ENCODE results near the gene ABCB9. TPM values are rescaled to one million over a fixed set of nuclear protein-coding genes. Genes with fewer than 3 reads are reported as not detected.
A peak's percentile ranks its signal among the peaks of the same experiment; 100 is the strongest.

ABCB9 gene
- total and polyA plus RNA-seq, 2 donors (not counting 1 experiment from before 2014, with no cell fraction given): 2.1 to 3.7 TPM

DNA sequence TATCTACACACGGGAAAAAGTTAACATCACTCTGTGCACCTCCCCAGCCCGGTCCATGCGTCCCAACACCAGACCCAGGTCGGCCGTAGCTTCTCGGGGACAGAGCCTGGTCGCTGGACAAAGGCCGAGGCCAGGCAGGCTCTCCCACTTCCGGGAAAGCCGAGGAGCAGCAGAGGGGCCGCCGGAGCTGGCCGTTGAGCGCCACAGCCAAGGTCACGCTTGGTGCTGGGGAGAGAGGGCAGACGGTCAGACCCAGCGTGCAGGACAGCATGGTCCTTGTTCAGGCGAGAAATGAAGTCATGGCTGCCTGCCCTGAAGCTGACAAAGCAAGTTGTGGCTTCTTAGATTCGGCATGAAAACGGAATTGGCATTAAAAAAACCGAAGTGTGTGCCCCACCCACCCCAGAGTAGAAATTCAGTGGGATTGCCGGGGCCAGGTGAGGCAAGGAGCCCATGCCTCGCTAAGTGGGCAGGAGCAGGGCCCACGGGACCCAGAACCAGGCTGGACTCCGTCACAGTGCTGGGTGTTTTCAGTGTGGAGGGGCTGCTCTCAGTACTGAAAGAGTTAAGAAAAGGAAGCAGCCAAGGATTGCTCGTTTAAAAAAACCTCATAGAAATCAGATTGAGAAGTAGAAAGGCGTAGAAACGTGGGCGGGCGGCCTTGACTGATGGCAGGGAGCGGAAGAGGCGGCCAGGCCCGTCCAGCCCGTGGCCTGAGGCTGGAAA lies 18.5 kb upstream of the ABCB9 start:
- no peaks in the 10 kb centered on the region for H3K9me3 ChIP-seq (ENCODE audit: control extremely low read depth in 1 of 3, control insufficient read depth in 2 of 3, insufficient read depth in 1 of 3, low read length in 2 of 3)
- H2AFZ ChIP-seq (ENCODE audit: insufficient read depth, low read depth, low read length, poor library complexity, severe bottlenecking): no peak overlapping the region
- peaks cover 0 to 16% of the 10 kb centered on the region in 2 experiments for H3K36me3 ChIP-seq (replicated peaks in 1 of 2; ENCODE audit: control extremely low read depth in 1 of 2, control insufficient read depth in 1 of 2, extremely low read depth in 1 of 2, insufficient read depth in 2 of 2, low read length in 1 of 2)
- H3K27ac ChIP-seq (ENCODE audit: low read length in 2 of 2): no peak overlapping the region
- Mint-ChIP-seq H3K27ac (peak overlapping the region; percentile 70), H3K9me3 (ENCODE audit: insufficient read depth) (no peaks in the 10 kb centered on the region), H3K27me3 (no peaks in the 10 kb centered on the region), H3K4me3 (no peak overlapping the region), H3K4me1 (peaks cover 36% of the 10 kb centered on the region)
- intact Hi-C loops (cut with micrococcal nuclease): no loop called here
- no peaks in the 10 kb centered on the region for H3K27me3 ChIP-seq (replicated peaks in 1 of 4; ENCODE audit: control extremely low read depth in 1 of 4, control insufficient read depth in 3 of 4, insufficient read depth in 4 of 4, low read length in 3 of 4)
- H3K4me3 ChIP-seq (ENCODE audit: control extremely low read depth in 1 of 5, extremely low read depth in 1 of 5, insufficient read depth in 1 of 5, low read depth in 2 of 5, low read length in 4 of 5): no peak overlapping the region
- H4K20me1 ChIP-seq (ENCODE audit: control insufficient read depth, insufficient read depth, low read length, poor library complexity, severe bottlenecking): peaks cover 27% of the 10 kb centered on the region
- ChIA-PET CTCF (interaction anchor here (0.9 to 1.3 kb wide), 2 partner anchors 10 to 253 kb away, joined by 3 to 5 read pairs; partner anchors contain the start of gene OGFOD2), POLR2A (no interaction called here)
- ATAC-seq (ENCODE audit: low read depth) (no peak), DNase-seq (no peak)
- peaks cover 20% of the 10 kb centered on the region for H3K79me2 ChIP-seq (ENCODE audit: control insufficient read depth, insufficient read depth, low read length)
- H3K4me1 ChIP-seq (ENCODE audit: control insufficient read depth in 2 of 2, insufficient read depth in 2 of 2, low read length in 2 of 2): peaks cover 16 to 31% of the 10 kb centered on the region in 2 donors
- no peak overlapping the region for H3K9ac ChIP-seq (ENCODE audit: low read length)
- H3K4me2 ChIP-seq (replicated peaks; ENCODE audit: low read depth, low read length, poor library complexity, severe bottlenecking): no peak overlapping the region
- 57% methylated on average over 34 of the region's 34 CpGs for WGBS (ENCODE audit: insufficient coverage)
- no peak for TF ChIP-seq EZH2 (IDR thresholded peaks at IDR 0.05; ENCODE audit: borderline replicate concordance, insufficient read depth, low read depth, low read length, poor library complexity, severe bottlenecking)
- TF ChIP-seq, protein P1, sequence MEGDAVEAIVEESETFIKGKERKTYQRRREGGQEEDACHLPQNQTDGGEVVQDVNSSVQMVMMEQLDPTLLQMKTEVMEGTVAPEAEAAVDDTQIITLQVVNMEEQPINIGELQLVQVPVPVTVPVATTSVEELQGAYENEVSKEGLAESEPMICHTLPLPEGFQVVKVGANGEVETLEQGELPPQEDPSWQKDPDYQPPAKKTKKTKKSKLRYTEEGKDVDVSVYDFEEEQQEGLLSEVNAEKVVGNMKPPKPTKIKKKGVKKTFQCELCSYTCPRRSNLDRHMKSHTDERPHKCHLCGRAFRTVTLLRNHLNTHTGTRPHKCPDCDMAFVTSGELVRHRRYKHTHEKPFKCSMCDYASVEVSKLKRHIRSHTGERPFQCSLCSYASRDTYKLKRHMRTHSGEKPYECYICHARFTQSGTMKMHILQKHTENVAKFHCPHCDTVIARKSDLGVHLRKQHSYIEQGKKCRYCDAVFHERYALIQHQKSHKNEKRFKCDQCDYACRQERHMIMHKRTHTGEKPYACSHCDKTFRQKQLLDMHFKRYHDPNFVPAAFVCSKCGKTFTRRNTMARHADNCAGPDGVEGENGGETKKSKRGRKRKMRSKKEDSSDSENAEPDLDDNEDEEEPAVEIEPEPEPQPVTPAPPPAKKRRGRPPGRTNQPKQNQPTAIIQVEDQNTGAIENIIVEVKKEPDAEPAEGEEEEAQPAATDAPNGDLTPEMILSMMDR (IDR thresholded peaks at IDR 0.05): no peak

- Histone ChIP-seq H3K4me3 (ENCODE audit: control extremely low read depth in 1 of 5, extremely low read depth in 1 of 5, insufficient read depth in 1 of 5, low read depth in 2 of 5, low read length in 4 of 5) (no peak overlapping the region), H3K9me3 (ENCODE audit: control extremely low read depth in 1 of 3, control insufficient read depth in 2 of 3, insufficient read depth in 1 of 3, low read length in 2 of 3) (no peaks in the 10 kb centered on the region), H3K27ac (ENCODE audit: low read length in 2 of 2) (no peak overlapping the region), H3K9ac (ENCODE audit: low read length) (no peak overlapping the region), H3K36me3 (replicated peaks in 1 of 2; ENCODE audit: control extremely low read depth in 1 of 2, control insufficient read depth in 1 of 2, extremely low read depth in 1 of 2, insufficient read depth in 2 of 2, low read length in 1 of 2) (peaks cover 0 to 17% of the 10 kb centered on the region in 2 experiments), H3K27me3 (replicated peaks in 1 of 4; ENCODE audit: control extremely low read depth in 1 of 4, control insufficient read depth in 3 of 4, insufficient read depth in 4 of 4, low read length in 3 of 4) (no peaks in the 10 kb centered on the region), H3K79me2 (ENCODE audit: control insufficient read depth, insufficient read depth, low read length) (peaks cover 28% of the 10 kb centered on the region), H2AFZ (ENCODE audit: insufficient read depth, low read depth, low read length, poor library complexity, severe bottlenecking) (no peak overlapping the region), H3K4me1 (ENCODE audit: control insufficient read depth in 2 of 2, insufficient read depth in 2 of 2, low read length in 2 of 2) (peaks cover 24 to 39% of the 10 kb centered on the region in 2 donors), H3K4me2 (replicated peaks; ENCODE audit: low read depth, low read length, poor library complexity, severe bottlenecking) (no peak overlapping the region), H4K20me1 (ENCODE audit: control insufficient read depth, insufficient read depth, low read length, poor library complexity, severe bottlenecking) (peaks cover 27% of the 10 kb centered on the region)
- peak overlapping the region; percentile 70 for H3K27ac Mint-ChIP-seq
- ATAC-seq (ENCODE audit: low read depth) (no peak), DNase-seq (no peak)
- peak overlapping the region; percentile 41 for H3K4me3 Mint-ChIP-seq
- POLR2A ChIA-PET: no interaction called here
- intact Hi-C loops (cut with micrococcal nuclease): no loop called here
- TF ChIP-seq, protein P1 (IDR thresholded peaks at IDR 0.05): no peak
- TF ChIP-seq EZH2 (IDR thresholded peaks at IDR 0.05; ENCODE audit: borderline replicate concordance, insufficient read depth, low read depth, low read length, poor library complexity, severe bottlenecking): no peak
- H3K9me3 Mint-ChIP-seq (ENCODE audit: insufficient read depth): no peaks in the 10 kb centered on the region
- H3K4me1 Mint-ChIP-seq: peaks cover 42% of the 10 kb centered on the region
- CTCF ChIA-PET: interaction anchor here (0.9 to 1.3 kb wide), 2 partner anchors 10 to 254 kb away, joined by 3 to 5 read pairs; partner anchors contain the start of gene OGFOD2
- no peaks in the 10 kb centered on the region for H3K27me3 Mint-ChIP-seq
- 52% methylated on average over 7 of the region's 9 CpGs for WGBS (ENCODE audit: insufficient coverage)
Observed at GRCh38 chr12:122983789-122984515, 17.7 kb upstream of the ABCB9 start.

Measured in B cell (primary cell).